22Rv1 (cell line): ENCODE data around the gene TRAF4.
A peak's percentile ranks its signal among the peaks of the same experiment; 100 is the strongest.

ENCODE experiments used
- H3K27ac ChIP-seq: fragments of 450-650 bp; 2 replicates; pipeline ENCODE4 v1.5.1; 2017
- ZFX ChIP-seq: fragments of 450-650 bp; IDR thresholded peaks from 2 replicates; pipeline ENCODE4 v1.6.1; 2017; ENCODE audit warnings: antibody characterized with exemption, borderline replicate concordance
- TF ChIP-seq, protein P1 (sequence below): fragments of 450-650 bp; IDR thresholded peaks from 2 replicates; pipeline ENCODE4 v1.5.1; 2017; ENCODE audit warnings: mild to moderate bottlenecking

TRAF4 gene

DNA sequence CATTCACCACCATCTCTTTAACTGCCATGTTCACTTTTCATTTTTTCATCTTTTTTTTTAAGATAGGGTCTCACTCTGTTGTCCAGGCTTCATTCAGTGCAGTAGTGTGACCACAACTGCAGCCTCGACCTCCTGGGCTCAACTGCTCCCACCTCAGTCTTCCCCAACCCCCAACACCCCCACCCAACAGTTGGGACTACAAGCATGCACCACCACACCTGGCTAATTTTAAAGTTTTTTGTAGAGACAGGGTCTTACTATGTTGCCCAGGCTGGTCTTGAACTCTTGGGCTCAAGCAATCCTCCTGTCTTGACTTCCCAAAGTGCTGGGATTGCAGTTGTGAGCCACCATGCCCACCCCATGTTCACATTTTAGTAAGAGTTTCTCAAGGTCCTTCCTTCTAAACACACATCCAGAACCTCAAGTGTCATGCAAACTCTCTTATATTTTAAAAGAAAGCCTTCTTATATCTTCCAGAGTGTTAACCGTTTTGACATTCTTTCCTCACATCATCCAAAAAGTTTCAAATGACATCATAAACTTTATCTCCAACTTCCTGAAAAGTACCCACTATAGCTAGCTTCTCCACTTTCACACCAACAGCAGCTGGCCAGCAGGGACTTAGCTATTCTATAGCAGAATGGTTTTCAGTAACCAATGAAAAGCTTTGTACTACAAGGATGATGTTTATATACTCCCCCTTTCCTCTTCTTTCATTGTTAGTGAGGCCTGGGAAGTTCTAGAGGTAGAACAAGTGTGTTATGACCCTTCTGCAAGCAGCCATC lies 49.3 kb downstream of the TRAF4 start:
- peak overlapping the region; percentile 29; the same call in 1 of the 2 replicates for H3K27ac ChIP-seq
- TF ChIP-seq, protein P1, sequence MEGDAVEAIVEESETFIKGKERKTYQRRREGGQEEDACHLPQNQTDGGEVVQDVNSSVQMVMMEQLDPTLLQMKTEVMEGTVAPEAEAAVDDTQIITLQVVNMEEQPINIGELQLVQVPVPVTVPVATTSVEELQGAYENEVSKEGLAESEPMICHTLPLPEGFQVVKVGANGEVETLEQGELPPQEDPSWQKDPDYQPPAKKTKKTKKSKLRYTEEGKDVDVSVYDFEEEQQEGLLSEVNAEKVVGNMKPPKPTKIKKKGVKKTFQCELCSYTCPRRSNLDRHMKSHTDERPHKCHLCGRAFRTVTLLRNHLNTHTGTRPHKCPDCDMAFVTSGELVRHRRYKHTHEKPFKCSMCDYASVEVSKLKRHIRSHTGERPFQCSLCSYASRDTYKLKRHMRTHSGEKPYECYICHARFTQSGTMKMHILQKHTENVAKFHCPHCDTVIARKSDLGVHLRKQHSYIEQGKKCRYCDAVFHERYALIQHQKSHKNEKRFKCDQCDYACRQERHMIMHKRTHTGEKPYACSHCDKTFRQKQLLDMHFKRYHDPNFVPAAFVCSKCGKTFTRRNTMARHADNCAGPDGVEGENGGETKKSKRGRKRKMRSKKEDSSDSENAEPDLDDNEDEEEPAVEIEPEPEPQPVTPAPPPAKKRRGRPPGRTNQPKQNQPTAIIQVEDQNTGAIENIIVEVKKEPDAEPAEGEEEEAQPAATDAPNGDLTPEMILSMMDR: no peak
- no peak for TF ChIP-seq ZFX

DNA sequence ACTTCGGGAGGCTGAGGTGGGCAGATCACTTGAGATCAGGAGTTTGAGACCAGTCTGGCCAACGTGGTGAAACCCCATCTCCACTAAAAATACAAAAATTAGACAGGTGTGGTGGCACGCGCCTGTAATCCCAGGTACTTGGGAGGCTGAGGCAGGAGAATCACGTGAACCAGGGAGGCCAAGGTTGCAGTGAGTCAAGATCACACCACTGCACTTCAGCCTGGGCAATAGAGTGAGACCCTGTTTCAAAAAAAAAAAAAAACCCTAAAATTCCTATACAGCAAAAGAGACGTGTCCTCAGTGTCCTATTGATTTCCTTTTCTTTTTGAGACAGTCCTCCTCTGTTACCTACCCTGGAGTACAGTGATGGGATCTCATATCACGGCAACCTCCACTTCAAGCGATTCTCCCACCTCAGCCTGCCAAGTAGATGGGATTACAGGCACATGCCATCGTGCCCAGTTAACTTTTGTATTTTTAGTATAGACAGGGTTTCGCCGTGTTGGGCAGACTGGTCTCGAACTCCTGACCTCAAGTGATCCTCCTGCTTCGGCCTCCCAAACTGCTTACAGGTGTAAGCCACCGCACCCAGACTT lies 51.1 kb downstream of the TRAF4 start:
- peak overlapping the region; percentile 29; the same call in 1 of the 2 replicates for H3K27ac ChIP-seq

DNA sequence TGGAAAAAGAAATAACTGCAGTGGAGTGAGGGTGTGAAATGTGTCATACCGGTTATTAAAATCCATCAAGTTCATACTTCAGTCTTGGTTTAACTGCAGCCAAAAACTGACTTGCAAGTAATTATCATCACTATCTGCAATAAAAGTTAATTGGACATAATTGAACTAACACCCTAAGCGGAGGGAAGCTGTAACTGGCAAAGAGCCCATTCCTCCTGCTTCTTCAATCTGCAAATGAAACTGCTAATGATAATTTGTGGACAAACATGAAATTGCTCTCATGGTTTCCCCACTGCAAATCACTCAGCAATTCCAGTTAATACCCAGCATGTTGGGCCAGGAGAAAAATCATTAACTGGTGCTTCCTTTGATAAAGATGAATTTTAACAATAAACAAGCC lies 52.3 kb downstream of the TRAF4 start:
- H3K27ac ChIP-seq: 0 out of 2 replicates have a peak overlapping the region, but pooled peaks have one; percentile 12
- no peak for TF ChIP-seq ZFX
- TF ChIP-seq, protein P1: no peak
